Left colon (tissue), 2 donors: ENCODE data around the gene TCP11L2. TPM values are rescaled to one million over a fixed set of nuclear protein-coding genes. Genes with fewer than 3 reads are reported as not detected.
"Not testable (repeated sequence)": the region's sequence is repeated elsewhere in the genome, so short reads cannot be mapped to it uniquely, and the experiment has no call there.

Experiments
- ATAC-seq: fragments of 200-7000 bp; cut with Tn5 transposase; one replicate; pipeline ENCODE4 v1.9.1; 2020; ENCODE audit warnings: mild to moderate bottlenecking, moderate library complexity
- DNase-seq, 2 donors: peaks; one replicate each; pipeline ENCODE4 v3.0.0-alpha.2; 2020
- intact Hi-C, 2 donors: fragments of 100-400 bp; cut with DNase I in 1 of 2; cut with micrococcal nuclease in 1 of 2; formaldehyde crosslinking; loops; one replicate each; pipeline versions ENCODE4 v1.11.2 to v1.14.0; 2022; cut with DNase I, micrococcal nuclease
- total RNA-seq, 2 donors: library from RNA; stranded (reverse); fragmentation: NEBNext Ultra II Directional; extraction: Animal tissue kit (Norgen Biotek cat#: 25700); gene quantifications; one replicate each; pipeline ENCODE4 v1.2.1, GENCODE V29; 2021
- donor health status: DM: no; HTN: no; CAD: no.
- donor health status: DM: yes; HTN: yes; CAD: no.

Gene TCP11L2
- total RNA-seq, 2 donors from 2014 or later: 22.1 to 46.5 TPM

GRCh38 chr12:106301241-106301610 lies 1.3 kb upstream of the TCP11L2 start:
- DNase-seq (no peak), ATAC-seq (no peak)
- intact Hi-C loops: no loop called here

- peak; percentile 84 to 93 for DNase-seq
- intact Hi-C loops: no loop called here
- peak; percentile 76 for ATAC-seq
These were observed 767 bp upstream of the TCP11L2 start for GRCh38 chr12:106301611-106302321.

GRCh38 chr12:106303202-106303820 lies 778 bp downstream of the TCP11L2 start:
- ATAC-seq (peak; percentile 57), DNase-seq (peak; percentile 87 to 91)
- intact Hi-C loops: no loop called here

GRCh38 chr12:106304001-106304421 lies 1.5 kb downstream of the TCP11L2 start:
- intact Hi-C loops: no loop called here
- no peak for DNase-seq
- no peak for ATAC-seq

GRCh38 chr12:106304797-106305196 lies 2.3 kb downstream of the TCP11L2 start:
- no peak for ATAC-seq
- intact Hi-C loops: no loop called here

GRCh38 chr12:106305376-106305775 lies 2.8 kb downstream of the TCP11L2 start:
- intact Hi-C loops: no loop called here
- ATAC-seq (no peak), DNase-seq (no peak)

More at GRCh38 chr12:106304797-106305196, 2.3 kb downstream of the TCP11L2 start:
- DNase-seq: no peak

GRCh38 chr12:106307181-106307580 lies 4.6 kb downstream of the TCP11L2 start:
- DNase-seq: no peak
- peak; percentile 31 for ATAC-seq
- intact Hi-C loops: no loop called here

GRCh38 chr12:106308121-106308520 lies 5.6 kb downstream of the TCP11L2 start:
- ATAC-seq: peak; percentile 26
- DNase-seq: no peak
- intact Hi-C loops: no loop called here

GRCh38 chr12:106308611-106309010 lies 6.1 kb downstream of the TCP11L2 start:
- no peak for DNase-seq
- intact Hi-C loops: no loop called here
- no peak for ATAC-seq

GRCh38 chr12:106309671-106310505 lies 7.4 kb downstream of the TCP11L2 start:
- DNase-seq (no peak), ATAC-seq (no peak)
- intact Hi-C loops: no loop called here

- peak; percentile 78 for ATAC-seq
- intact Hi-C loops: no loop called here
- DNase-seq: no peak
These were observed 8.2 kb downstream of the TCP11L2 start for GRCh38 chr12:106310687-106311086.

- ATAC-seq: peak; percentile 49
- DNase-seq: no peak
- intact Hi-C loops: no loop called here
These were observed 8.6 kb downstream of the TCP11L2 start for GRCh38 chr12:106311139-106311538.

GRCh38 chr12:106313413-106313812 lies 10.9 kb downstream of the TCP11L2 start:
- intact Hi-C loops, DNase-seq, ATAC-seq: not testable (repeated sequence)

GRCh38 chr12:106315523-106315922 lies 13.0 kb downstream of the TCP11L2 start:
- intact Hi-C loops: no loop called here
- ATAC-seq (peak; percentile 50), DNase-seq (no peak)

GRCh38 chr12:106317406-106318082 lies 15.0 kb downstream of the TCP11L2 start:
- no peak for ATAC-seq
- intact Hi-C loops: no loop called here
- no peak for DNase-seq

- no peak for ATAC-seq
- no peak for DNase-seq
- intact Hi-C loops: no loop called here
These were observed 18.8 kb downstream of the TCP11L2 start for GRCh38 chr12:106321139-106321850.

- intact Hi-C loops: no loop called here
- DNase-seq (no peak), ATAC-seq (no peak)
These were observed 21.0 kb downstream of the TCP11L2 start for GRCh38 chr12:106323537-106323936.

- ATAC-seq: no peak
- intact Hi-C loops: no loop called here
- no peak for DNase-seq
These were observed 24.9 kb downstream of the TCP11L2 start for GRCh38 chr12:106327309-106327869.
